Erythroblast (primary cell): Measurements from ENCODE around the gene DNAJB8.

Source experiments
- GATA1 ChIP-seq: IDR thresholded peaks from 2 replicates; pipeline ENCODE4 v1.6.1; 2011; ENCODE audit warnings: low read depth, mild to moderate bottlenecking, control low read depth, low read length, moderate library complexity
- POLR2A ChIP-seq: IDR thresholded peaks from 2 replicates; pipeline ENCODE4 v1.6.1; 2011; ENCODE audit warnings: mild to moderate bottlenecking, low read length

- TF ChIP-seq POLR2A (peak; percentile 52), GATA1 (peak; percentile 80)
These were observed 28.8 kb upstream of the DNAJB8 start for GRCh38 chr3:128495435-128495970.
